ENCODE data around the gene HTR3D.
"Not testable (repeated sequence)": the region's sequence is repeated elsewhere in the genome, so short reads cannot be mapped to it uniquely, and the experiment has no call there.

- not testable (repeated sequence) for TF ChIP-seq EZH2 (IDR thresholded peaks at IDR 0.05; ENCODE audit: borderline replicate concordance, low read length); CTCF (IDR thresholded peaks at IDR 0.05; ENCODE audit: low read length)
Observed at GRCh38 chr3:184038307-184038706, 6.8 kb downstream of the HTR3D start.

Measured in OCI-LY1 (cell line).